HG03575 (cell line): ENCODE measurements around the gene PGAM2.

ENCODE experiments used
- ATAC-seq: cut with Tn5 transposase; IDR thresholded peaks from one replicate; pipeline ENCODE4 v1.9.1; 2021; ENCODE audit not compliant: unreplicated experiment, insufficient number of reproducible peaks, low FRiP score; ENCODE audit errors: extremely low read depth

Gene PGAM2

DNA sequence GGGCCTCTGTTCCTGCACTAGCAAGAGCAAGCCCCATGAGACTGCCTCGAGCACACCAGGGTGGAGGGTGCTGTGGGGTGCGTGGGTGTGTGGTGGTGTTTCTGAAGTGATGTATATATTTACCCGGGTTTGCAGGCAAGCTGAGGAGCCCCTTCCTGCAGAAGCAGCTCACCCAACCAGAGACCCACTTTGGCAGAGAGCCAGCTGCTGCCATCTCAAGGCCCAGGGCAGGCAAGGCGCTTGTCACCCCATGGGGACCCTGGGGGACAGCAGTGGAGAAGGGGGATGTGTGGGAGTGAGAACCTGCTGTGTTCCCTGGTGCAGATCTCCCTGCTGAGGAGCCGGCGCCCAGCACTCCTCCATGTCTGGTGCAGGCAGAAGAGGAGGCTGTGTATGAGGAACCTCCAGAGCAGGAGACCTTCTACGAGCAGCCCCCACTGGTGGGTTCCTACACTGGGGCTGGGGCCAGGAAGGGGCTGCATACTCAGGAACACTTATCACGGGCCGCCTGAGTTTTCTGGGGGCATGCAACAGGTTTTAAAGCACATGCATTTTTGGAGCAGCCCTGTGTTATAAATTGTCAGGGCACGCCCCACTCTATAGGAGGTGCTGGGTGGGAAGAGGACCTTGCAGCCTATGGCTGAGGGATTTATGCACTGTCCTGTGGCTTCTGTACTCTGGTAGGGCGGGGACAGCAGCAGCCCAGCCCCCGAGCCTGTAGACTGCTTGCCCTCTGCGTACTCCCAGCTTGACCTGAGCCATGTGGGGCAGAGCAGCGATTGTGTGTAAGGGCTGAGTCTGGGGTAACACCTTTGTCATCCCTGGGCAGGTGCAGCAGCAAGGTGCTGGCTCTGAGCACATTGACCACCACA lies 5.9 kb downstream of the PGAM2 start:
- no peak for ATAC-seq

DNA sequence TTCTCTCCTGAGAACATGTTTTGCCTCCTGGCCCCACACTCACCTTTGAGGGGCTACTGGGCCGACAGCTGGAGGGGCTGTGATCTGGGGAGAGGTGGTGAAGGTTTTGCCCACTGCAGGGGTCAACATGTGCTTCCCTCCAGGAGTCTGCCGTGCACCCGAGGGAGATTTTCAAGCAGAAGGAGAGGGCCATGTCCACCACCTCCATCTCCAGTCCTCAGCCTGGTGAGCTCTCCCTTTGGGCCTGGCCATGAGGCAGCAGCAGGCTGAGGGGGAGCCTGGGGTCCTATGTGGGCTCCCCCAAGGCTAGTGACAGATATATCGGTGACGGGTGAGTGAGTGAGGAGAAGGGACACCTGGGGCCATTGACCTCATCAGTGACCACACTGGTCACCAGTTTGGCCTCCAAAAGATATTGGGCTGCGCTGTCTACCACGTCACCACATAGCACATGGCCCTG lies 6.6 kb downstream of the PGAM2 start:
- ATAC-seq, result no peak

DNA sequence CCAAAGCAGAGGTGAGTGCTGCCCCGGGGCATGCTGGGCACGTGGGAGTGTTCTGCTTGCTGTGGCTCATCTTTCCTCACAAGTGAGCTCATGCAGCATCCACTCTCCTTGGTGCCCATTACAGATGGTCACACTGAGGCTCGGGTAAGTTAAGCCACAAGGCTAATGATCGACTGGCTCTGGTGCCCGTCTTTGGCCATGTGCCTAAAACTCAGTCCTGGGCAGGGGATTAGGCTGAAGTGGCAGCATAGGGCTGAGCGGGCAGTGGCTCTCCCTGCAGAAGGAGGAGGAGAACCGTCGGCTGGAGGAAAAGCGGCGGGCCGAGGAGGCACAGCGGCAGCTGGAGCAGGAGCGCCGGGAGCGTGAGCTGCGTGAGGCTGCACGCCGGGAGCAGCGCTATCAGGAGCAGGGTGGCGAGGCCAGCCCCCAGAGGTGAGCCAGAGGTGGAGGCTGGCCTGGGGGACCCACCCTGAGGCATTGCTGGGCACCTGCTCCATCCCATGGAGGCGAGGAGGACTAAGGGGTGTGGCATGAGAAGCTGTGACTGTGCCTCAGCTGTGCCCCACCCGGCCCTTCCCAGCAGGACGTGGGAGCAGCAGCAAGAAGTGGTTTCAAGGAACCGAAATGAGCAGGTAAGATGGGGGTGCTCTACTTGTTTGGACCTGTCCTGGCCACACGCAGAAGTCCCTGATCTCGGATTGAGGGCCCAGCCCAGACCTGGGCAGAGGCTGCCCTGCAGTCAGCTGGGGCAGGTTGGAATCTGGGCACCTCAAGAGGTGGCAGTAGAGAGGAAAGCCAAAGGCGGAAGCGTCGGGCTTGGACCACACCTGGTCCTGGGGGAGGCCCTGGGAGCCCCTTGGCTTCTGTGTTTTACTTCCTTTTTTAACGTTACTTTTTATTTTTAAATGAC lies 7.3 kb downstream of the PGAM2 start:
- ATAC-seq, result no peak

DNA sequence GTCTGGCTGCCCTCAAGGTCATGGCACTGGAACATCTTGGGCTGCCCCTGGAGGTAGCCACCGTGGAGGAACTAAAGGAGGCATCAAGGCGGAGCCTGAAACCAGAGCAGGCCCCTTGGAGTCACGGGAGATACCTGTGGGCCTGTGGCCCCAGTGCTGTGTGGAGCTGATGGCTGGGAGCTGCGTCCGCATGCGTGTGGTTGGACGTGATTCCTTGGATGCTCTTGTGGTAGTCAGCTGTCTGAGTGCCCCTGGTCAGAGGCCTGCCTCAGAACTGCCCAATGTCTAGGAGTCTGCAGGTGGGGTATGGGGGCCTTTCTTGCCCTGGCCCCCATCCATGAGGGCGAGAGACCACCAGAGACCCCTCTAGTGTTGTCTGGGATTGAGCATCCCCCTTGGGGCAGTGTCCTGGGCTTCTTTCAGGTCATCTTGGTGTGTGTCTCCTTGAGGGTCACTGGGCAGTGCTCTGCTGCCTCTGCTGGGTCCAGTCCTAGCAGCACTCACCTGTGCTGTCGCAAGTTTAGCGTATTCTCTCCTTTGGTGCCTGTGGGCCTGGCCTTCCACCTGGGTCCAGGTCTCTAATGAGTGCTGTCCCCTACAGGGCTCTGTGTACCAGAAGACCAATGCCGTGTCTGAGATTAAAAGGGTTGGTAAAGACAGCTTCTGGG lies 8.1 kb downstream of the PGAM2 start:
- no peak for ATAC-seq

DNA sequence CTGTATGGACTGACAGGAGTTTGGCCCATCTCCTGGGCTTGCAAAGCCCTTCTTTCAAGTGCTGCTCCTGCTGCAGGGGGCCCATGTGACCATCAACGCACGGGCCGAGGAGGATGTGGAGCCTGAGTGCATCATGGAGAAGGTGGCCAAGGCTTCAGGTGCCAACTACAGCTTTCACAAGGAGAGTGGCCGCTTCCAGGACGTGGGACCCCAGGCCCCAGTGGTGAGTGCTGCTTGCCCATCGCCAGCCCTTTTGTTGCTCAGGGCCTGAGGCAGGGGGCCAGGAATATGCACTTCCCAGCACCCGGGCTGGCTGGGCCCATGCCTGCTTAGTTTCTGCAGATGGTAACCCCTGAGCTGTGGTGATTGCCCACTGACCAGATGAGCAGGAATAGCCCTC lies 8.7 kb downstream of the PGAM2 start:
- ATAC-seq, result no peak

DNA sequence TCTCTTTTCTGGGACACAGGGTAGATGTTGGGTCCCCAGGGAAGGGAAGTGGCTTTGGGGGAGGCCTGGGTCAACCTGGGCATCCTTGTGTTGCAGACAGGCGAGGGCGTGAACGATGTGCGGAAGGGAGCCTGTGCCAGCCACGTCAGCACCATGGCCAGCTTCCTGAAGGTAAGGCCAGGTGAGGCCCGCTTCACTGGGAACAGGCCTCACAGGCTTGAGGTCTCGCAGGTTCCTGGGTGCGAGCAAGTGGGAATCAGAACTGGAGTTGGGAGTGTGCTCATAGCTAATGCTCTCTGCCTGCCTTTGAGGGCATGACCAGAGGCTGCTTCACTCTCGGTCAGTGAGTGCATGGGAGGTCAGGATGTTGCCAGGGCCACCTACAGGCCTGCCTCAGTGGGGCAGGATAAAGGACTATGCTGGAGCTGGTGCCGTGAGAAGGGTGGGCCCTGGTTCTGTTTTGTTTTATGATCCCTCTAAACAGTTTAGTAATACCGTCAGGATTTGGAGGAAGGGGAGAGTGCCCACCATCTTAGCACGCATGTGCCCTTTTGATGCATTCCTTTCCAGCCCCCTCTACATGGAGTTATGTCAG lies 12.5 kb downstream of the PGAM2 start:
- ATAC-seq, result no peak

DNA sequence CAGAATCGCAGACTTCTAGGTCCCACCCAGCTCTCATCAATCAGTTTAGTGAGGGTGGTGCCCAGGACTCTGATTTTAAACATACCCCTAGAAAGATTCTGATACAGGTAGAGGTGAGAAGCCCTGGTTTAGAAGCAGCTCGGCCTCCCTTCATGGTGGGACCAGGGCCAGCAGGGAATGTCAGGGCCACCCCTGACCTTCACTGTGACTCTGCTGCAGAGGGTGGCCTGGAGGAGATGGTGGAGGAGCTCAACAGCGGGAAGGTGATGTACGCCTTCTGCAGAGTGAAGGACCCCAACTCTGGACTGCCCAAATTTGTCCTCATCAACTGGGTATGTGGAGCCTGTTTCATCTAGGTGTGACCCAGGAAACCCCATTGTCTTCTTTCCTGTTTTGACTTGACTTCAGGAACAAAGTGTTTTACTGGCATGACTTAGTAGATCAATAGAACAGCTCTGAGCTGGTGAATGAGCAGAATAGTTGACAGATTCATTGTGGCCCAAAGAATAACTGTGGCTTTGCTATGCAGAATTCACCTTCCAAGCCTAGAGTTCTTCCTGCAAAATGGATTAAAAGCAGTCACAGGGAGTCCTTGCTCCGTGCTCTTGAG lies 13.7 kb downstream of the PGAM2 start:
- no peak for ATAC-seq

DNA sequence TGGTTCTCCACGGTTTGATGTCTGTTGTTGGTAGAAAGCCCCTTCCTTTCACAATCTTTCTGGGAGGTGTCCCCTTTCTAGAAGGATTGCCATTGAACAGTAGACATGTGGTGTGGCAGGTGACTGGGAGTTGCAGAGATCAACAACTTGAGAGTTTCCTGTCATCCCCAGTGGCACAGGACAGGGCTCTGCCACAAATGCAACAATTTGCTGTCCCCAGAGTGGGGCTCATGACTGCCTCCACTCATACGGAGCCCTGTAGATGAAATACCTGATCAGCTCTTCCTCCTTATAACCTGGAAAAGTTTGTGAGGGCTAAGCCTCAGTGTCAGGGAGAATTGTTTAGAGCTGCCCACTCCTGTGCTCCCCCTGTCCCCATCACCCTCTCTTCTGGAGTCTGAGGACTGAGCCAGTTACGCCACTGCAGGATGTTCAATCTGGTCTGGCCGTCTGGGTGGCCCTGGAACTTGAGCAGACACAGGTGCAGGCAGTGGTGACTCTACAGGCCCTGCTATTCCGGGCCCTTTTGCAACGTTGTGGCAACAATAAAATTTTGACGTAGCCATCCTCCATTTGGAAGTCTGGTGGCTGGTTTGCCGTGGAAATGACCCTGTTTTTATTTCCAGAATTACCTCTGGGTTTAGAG lies 14.3 kb downstream of the PGAM2 start:
- ATAC-seq, result no peak

DNA sequence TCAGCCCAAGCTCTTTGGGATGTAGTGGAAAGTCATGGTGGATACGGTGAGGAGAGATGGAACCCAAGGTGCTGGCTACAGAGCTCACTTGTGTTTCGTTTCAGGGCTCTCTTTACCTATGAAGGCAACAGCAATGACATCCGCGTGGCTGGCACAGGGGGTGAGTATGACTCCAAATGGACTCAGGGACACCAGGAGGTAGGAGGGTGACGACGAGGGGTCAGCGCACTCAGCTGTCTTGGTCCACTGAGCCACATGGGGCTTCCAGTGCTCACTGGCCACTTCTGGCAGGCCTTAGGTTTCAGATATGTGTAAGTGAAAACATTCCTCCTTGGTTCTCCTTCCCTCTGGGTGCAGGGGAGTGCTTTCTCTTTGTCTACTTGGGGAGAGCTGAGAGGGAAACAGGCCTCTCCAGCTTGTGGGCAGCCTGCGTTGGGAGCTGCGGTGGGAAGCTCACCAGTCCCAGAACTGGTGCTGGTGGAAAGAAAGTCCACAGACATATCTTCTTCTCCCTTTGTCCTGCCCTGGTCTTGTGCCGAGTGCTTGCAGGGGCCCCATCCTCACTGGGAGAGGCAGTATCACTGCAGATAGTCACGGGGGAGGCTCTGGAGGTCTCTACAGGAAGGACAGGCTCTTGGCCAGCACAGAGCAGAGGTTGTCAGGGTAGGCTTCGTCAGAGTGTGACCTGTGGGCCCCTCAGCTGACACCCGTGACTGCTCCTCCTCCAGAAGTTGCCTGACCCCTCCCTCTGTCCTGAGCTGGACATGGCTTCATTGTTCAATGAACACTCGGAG lies 15.0 kb downstream of the PGAM2 start:
- ATAC-seq, result no peak

DNA sequence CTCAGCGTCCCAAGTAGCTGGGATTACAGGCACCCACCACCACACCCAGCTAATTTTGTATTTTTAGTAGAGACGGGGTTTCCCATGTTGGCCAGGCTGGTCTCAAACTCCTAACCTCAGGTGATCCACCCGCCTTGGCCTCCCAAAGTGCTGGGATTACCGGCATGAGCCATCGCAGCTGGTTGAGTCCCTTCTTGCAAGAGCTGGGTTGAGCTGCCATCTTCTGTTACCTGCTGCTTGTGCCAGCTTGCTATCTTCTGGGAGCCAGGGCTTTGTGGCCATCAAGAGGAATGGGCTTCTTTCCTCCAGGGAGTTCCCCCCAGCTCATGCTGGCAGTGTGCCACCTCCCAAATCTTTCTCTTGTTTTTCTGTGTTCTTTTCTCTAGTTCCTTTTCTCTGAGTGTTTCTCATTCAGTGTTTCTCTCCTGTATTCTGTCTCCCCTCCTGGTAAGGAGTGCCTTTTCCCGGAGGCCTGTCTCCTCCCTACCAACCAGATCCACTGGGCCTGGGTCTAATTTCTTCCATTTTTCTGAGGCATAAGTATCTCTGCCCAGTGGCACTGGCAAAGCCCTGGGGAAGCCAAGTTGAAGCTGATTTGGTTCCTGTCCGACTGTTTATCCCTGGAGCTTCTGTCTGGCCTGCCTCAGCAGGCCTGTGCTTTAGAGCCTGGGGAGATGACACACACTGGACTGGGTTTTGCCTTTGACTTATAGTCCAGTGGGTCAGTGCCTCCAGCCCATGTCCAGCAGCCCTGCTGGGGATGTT lies 17.2 kb downstream of the PGAM2 start:
- ATAC-seq, result no peak

DNA sequence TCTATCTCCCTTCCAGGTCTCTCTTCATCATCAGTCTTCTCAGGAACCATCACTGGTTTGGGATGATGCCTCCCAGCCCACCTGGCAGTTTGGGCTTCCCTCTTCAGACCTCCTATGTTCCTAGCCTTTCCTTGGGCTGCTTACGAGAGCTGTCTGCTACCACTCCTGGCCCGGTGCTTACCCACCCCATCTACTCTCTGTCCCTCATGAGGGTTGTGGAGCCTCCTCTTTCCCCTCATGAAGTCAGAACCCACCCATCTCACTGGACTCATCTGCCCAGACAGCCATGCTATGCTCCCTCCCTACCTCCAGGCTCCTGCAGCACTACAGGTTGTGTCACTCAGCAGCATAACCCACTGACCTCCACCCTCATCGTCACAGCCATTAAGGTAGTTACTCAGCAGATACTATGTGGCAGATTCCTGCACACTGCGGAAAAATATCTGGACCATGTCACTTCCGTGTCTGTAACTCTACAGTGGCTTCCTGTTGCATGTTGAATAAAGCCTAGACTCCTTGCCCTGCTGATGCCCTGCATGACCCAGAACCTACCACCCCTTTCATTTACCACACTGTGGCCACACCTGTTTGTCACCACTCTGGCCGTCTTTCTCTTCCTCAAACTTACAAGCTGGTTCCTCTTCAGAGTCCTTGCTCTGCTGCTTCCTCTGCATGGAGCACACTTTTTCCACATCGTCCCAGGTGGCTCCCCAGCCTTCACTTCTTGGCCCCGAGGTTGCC lies 18.9 kb downstream of the PGAM2 start:
- no peak for ATAC-seq

DNA sequence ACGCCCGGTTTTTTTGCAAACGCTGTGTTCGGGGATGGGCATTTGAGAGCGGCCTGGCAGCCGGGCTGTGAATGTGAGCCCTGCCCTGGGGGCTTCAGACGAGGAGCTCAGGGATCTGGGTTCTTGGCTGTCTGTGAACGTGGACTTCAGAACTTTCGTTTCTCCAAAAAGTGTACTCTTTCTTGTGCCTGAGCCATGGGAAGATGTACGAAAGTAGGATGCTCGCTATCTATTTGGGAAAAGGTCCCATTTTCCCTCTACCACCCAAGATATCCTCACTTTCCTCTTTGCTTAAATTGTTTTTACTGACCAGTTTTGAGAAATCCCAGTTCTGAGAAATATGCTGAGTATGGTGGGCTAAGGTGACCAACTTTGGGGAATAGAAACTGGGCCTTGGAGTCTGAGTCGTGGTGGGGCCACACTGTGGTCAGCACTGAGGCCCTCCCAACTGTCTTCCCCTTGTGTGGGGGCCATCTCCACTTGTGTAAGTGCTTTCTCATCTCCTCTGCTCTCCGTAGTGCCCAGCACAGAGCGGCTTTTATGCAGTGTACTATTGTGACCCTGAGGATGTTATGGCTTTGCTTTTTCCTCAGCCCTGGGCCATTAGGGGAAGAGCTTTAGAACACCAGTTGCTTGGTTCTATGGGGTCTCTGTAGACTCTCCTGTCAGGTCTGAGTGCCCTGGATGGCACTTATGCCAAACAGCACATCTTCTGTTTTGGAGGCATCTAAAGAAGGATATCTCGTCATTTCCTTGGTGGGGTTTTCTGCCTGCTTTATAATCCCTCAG lies 19.9 kb downstream of the PGAM2 start:
- no peak for ATAC-seq

DNA sequence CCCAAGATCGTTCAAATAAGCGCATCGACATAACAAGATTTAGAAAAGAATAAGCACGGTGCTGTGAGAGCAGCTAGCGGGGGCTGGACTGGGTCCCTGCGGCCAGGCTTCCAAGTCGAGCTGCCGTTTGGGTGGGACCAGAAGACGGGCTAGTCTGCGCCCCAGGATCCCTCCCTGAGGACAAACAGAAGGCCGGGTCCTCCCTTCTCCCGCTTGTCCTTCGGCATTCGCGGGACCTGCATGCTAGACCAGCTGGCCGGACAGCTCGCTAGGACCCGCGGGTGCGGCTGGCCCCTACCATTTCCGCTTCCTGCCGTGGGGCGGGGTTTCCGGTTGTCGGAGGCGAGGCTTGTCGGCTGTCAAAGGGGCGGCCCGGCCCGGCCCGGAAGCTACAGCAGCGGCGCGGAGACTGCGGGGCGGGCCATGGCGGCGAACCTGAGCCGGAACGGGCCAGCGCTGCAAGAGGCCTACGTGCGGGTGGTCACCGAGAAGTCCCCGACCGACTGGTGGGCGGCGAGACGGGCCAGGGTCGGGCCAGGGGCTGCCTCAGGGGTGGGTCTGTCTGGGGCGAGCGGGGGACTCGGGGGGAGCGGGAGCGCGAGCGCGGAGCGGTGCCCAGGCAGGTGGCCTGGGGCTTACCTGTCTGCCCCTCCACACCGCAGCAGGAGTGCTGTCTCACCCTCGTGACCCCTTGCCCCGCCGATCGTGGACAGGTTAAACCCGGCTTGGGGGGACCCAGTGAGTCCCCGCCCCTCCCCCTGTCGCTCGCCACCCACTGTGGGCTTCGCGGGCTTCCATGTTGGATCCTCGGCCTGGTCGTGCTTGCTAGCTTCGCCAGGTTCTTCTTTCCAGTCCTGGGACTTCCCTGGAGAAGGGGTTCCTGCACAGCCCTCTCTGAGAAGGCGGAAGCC lies 20.8 kb downstream of the PGAM2 start, which contains the start of gene DBNL:
DBNL (plus strand) TSS at position 388 of the 911 bp plus-strand sequence; CDS start at position 424, 36 bp downstream.
- no peak for ATAC-seq

DNA sequence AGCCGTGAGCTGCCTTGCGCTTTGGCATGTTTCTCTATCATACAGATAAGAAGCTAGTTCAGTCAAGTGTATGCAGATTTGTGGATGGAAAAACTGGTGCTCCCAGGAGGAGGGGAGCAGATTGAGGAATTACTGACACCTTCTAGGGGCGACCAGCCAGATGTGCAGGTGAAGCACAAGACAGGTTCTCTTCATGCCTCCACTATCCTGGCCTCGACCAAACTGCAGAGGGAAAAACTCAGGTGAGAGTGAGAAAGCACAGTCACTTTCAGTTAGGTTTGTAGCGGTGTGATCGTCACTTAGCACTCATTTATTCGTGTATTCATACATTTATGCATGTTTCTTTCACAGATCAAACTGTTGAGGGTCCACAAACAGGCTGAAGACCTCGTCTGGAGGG lies 21.5 kb downstream of the PGAM2 start:
- ATAC-seq, result no peak
